ENCODE measurements around the gene PPP1R1C.

Gene PPP1R1C

DNA sequence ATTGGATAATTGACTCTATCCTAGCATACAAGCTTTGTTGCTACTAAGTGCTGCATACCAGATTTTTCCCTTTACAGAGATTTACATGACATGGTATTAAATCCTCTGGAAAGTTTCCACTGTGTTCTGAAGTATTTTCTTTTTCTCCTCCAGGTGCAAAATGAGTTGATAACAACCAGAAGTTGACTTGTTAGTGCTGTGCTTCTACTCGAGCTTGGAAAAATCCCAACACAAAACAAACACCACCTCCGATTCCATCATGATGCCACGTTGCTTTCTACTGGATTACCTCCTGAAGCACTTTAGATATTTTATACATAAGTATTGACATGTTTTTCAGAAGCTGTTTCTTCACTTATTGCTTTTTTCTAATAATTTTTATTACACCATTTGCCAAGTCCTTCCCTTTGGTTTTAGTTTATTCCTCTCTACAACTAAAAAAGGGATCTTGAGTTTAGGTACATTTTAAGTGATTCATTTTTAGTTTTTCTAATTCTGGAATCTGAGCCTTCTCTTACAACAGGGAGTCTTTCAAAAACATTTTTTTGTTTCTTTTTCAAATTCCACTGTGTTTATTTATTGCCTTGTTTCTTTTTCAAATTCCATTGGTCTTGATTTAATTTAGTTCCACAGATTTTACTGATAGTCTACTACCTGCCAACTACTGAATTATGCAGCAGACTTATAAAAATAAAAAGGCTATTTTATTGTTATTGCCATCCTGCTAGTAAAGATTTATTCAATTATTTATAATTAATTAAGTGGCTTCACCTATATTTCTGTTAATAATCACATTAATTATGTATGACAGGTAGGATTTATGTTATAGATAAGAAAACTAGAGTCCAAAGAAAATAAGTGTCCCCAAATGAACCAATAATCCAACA, 143.4 kb downstream of the PPP1R1C start:
- no peak for ATAC-seq (replicated peaks; ENCODE audit: extremely low read depth, poor library complexity, severe bottlenecking)
- Mint-ChIP-seq H3K36me3 (ENCODE audit: insufficient read depth) (no peaks in the 10 kb centered on the region), H3K4me3 (no peak overlapping the region), H3K9me3 (no peaks in the 10 kb centered on the region), H3K4me1 (no peaks in the 10 kb centered on the region), H3K27me3 (no peaks in the 10 kb centered on the region), H3K27ac (ENCODE audit: low read depth) (no peak overlapping the region)
- DNase-seq (ENCODE audit: low spot score in 2 of 2), result no peak

DNA sequence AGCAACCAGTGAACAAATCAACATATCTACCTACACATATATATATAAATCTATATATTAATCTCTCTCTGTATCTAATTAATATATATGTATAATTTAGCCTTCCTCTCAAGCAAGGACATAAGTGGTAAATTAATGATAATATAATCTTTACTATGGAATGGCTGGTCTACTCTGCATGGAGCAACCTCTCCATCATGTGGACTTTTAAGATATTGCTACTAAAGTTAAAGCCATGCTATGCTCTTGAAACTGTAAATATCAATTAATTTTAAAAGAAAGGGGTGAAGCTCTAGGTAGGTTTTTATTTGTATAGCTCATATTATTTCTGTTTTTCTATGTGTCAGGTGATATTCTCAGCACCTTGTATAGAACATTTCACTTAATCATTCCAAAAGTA, 147.0 kb downstream of the PPP1R1C start:
- no peak overlapping the region for H3K4me3 Mint-ChIP-seq
- no peaks in the 10 kb centered on the region for H3K4me1 Mint-ChIP-seq
- no peaks in the 10 kb centered on the region for H3K36me3 Mint-ChIP-seq (ENCODE audit: insufficient read depth)
- H3K27me3 Mint-ChIP-seq, result peaks cover 1% of the 10 kb centered on the region
- H3K9me3 Mint-ChIP-seq, result no peaks in the 10 kb centered on the region
- ATAC-seq (replicated peaks; ENCODE audit: extremely low read depth, poor library complexity, severe bottlenecking) (no peak), DNase-seq (ENCODE audit: low spot score in 2 of 2) (no peak)
- no peak overlapping the region for H3K27ac Mint-ChIP-seq (ENCODE audit: low read depth)

DNA sequence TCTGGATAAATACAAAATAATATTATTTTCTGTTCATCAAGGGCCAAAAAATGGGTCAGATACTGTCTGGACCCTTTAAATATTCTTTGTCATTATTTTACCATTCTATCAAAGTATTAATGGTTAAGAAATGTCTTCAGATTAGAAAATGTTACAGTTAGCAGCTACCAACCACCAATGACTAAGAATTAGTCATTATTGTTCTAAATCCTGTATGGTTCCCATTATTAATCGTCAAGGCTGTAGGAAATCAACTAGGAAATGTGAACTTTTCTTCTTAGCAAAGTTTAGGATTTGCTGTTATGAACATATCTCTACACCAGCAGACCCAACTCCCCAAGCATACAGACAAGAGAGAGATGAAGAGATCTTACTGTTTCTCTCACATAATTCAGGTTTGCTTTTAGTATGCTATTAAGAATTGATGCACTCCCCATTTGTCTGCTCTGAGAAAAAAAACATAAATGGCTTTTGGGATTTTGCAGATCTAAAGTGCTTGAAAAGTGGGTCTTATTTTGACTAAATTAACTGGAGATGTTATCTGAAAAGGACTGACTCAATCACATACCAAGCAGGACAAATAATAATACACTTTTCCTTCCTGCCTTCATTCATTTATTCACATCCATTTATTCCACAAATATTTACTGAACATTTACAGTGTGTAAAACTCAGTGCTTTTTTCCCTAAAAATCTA, 147.7 kb downstream of the PPP1R1C start:
- no peaks in the 10 kb centered on the region for H3K9me3 Mint-ChIP-seq
- H3K4me1 Mint-ChIP-seq, result no peaks in the 10 kb centered on the region
- no peak for ATAC-seq (replicated peaks; ENCODE audit: extremely low read depth, poor library complexity, severe bottlenecking)
- H3K27ac Mint-ChIP-seq (ENCODE audit: low read depth), result no peak overlapping the region
- no peaks in the 10 kb centered on the region for H3K36me3 Mint-ChIP-seq (ENCODE audit: insufficient read depth)
- peaks cover 8% of the 10 kb centered on the region for H3K27me3 Mint-ChIP-seq
- H3K4me3 Mint-ChIP-seq, result no peak overlapping the region
- no peak for DNase-seq (ENCODE audit: low spot score in 2 of 2)

DNA sequence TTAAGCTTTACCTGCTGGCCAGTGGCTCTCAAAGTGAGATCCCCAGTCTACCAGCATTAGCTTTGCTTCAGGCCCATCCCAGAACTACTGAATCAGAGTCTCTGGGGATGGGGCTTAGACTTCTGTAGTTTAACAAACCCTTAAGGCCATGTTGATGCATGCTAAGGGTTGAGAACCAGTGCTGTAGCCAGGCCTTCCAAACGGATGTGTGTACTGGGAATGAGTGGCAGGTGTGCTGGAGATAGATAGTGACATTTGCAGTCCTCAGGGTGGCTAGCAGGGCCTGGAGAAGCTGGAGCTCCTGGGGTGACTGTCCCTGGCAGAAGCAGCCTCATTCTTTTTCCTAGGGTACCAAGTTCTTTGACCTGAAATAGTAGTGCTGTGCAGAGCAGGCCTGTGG, 148.5 kb downstream of the PPP1R1C start:
- ATAC-seq (replicated peaks; ENCODE audit: extremely low read depth, poor library complexity, severe bottlenecking), result no peak
- H3K27ac Mint-ChIP-seq (ENCODE audit: low read depth), result no peak overlapping the region
- no peak for DNase-seq (ENCODE audit: low spot score in 2 of 2)
- H3K27me3 Mint-ChIP-seq, result peaks cover 13% of the 10 kb centered on the region
- H3K4me1 Mint-ChIP-seq, result no peaks in the 10 kb centered on the region
- H3K36me3 Mint-ChIP-seq (ENCODE audit: insufficient read depth), result no peaks in the 10 kb centered on the region
- no peak overlapping the region for H3K4me3 Mint-ChIP-seq
- H3K9me3 Mint-ChIP-seq, result no peaks in the 10 kb centered on the region

DNA sequence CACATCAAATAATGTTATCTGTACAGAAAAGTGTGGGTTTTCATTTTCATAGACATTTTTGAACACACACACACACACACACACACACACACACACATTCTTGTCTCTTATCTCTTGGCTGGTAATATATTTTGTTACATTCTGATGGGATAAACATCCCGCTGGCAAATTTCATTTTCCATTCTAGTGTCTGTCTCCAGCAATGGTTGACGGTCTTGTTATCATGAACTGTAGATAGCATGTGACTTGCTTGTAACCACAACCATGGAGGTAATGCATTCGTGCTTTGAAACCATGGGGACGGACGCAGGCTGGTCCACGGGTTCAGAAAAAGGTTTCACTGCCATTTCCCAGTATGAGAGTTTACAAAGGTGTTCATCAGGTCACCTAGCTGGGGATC, 156.4 kb downstream of the PPP1R1C start:
- no peaks in the 10 kb centered on the region for H3K4me1 Mint-ChIP-seq
- ATAC-seq (replicated peaks; ENCODE audit: extremely low read depth, poor library complexity, severe bottlenecking) (no peak), DNase-seq (ENCODE audit: low spot score in 2 of 2) (no peak)
- no peak overlapping the region for H3K27ac Mint-ChIP-seq (ENCODE audit: low read depth)
- H3K27me3 Mint-ChIP-seq, result peaks cover 24% of the 10 kb centered on the region
- H3K36me3 Mint-ChIP-seq (ENCODE audit: insufficient read depth), result no peaks in the 10 kb centered on the region
- no peak overlapping the region for H3K4me3 Mint-ChIP-seq
- H3K9me3 Mint-ChIP-seq, result no peaks in the 10 kb centered on the region

DNA sequence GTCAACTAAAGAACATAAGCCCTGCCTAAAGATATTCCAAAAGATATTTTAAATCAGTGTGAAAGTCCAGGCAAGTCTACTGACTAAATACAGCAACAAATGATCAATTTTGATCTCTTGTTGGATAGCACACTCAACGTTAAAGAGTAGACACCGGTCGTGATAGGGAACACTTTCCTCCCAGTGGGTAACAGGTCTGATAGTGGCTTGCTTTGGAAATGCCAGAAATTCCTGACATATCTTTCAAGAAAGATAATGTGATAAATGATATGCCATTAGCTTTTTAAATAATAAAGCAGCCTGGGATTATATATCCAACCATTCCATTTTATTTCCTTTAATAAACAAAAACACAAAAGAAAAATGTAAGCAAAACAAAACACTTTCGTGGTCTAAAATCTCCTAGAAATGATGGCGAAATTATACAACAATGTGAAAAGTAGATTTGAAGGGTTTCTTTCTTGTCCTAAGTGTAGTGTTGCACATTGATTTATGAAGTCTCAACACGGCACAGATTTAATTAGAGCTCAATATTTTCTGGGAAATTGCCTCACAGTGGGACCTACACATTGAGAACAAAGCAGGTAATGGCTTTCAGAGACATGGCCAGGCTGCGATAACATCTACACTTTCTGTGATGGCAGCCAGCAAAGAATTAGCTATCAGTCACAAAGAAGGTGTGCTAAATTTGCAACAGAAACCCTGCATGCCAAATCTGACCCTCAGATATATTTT, 158.6 kb downstream of the PPP1R1C start:
- H3K9me3 Mint-ChIP-seq, result no peaks in the 10 kb centered on the region
- H3K4me3 Mint-ChIP-seq, result no peak overlapping the region
- no peaks in the 10 kb centered on the region for H3K36me3 Mint-ChIP-seq (ENCODE audit: insufficient read depth)

DNA sequence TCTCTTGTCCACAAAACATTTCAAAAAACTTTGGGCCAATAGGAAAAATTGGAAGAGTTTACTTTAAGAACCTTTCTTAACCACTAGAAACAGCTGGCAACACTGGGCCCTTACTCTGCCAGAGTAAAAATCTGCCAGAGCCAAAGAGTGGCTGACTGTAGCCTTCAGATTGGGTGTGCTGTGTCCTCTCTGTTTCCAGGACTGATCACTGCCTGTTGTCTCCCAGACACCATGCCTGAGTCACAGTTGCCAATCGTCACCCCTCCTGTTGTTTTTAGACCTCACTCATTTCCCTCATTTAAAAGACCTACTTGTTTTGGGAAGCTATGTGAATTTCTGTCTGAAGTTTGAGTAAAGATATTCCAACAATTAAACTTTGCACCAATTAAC, 159.1 kb downstream of the PPP1R1C start:
- H3K27me3 Mint-ChIP-seq, result peaks cover 11% of the 10 kb centered on the region
- no peak overlapping the region for H3K4me3 Mint-ChIP-seq
- H3K27ac Mint-ChIP-seq (ENCODE audit: low read depth), result no peak overlapping the region
- H3K9me3 Mint-ChIP-seq, result no peaks in the 10 kb centered on the region
- DNase-seq (ENCODE audit: low spot score in 2 of 2), result no peak
- ATAC-seq (replicated peaks; ENCODE audit: extremely low read depth, poor library complexity, severe bottlenecking), result no peak
- no peaks in the 10 kb centered on the region for H3K36me3 Mint-ChIP-seq (ENCODE audit: insufficient read depth)
- H3K4me1 Mint-ChIP-seq, result no peaks in the 10 kb centered on the region

More for the DNA sequence above, 158.6 kb downstream of the PPP1R1C start:
- H3K4me1 Mint-ChIP-seq, result no peaks in the 10 kb centered on the region
- H3K27me3 Mint-ChIP-seq, result peaks cover 11% of the 10 kb centered on the region
- no peak overlapping the region for H3K27ac Mint-ChIP-seq (ENCODE audit: low read depth)
- ATAC-seq (replicated peaks; ENCODE audit: extremely low read depth, poor library complexity, severe bottlenecking) (no peak), DNase-seq (ENCODE audit: low spot score in 2 of 2) (no peak)

DNA sequence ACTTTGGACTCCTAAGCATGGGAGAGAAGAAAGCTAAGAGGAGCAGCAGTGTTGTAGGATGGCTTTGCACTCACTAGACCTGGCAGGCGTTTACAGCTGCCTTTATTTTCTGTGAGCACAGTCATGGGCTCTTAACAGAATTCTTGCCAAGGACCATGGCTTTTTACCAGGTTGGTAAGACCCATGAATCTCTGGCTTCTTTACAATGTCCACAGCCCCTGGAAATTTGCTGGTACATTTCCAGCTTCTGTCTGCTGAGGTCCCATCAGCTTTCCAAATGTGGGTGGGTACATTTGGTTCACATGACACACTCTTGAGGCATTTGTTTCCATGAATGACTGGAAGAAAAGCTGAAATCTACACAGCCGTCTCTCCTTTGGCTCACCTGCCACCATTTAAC, 162.7 kb downstream of the PPP1R1C start:
- no peaks in the 10 kb centered on the region for H3K4me1 Mint-ChIP-seq
- no peaks in the 10 kb centered on the region for H3K9me3 Mint-ChIP-seq
- no peaks in the 10 kb centered on the region for H3K27me3 Mint-ChIP-seq
- DNase-seq (ENCODE audit: low spot score in 2 of 2), result no peak
- H3K36me3 Mint-ChIP-seq (ENCODE audit: insufficient read depth), result no peaks in the 10 kb centered on the region
- ATAC-seq (replicated peaks; ENCODE audit: extremely low read depth, poor library complexity, severe bottlenecking), result no peak
- no peak overlapping the region for H3K4me3 Mint-ChIP-seq
- H3K27ac Mint-ChIP-seq (ENCODE audit: low read depth), result no peak overlapping the region

DNA sequence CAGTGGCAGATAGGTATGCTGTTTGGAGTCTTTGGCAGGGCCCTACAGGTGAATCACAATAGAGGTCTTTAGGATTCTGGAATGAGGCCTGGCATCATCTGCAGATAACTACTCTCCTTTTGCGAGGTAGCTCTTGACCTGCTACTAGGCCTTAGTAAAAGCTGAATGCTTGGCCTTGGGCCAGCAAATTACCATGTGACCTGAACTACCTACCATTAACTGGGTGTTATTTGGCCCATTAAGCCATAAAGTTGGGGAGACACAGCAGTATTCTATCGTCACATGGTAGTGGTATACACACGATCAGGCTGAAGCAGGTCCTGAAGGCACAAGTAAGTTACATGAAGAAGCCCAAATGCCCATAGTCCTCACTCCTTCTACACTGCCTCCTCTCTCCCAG, 178.2 kb downstream of the PPP1R1C start:
- no peak overlapping the region for H3K27ac Mint-ChIP-seq (ENCODE audit: low read depth)
- H3K4me3 Mint-ChIP-seq, result no peak overlapping the region
- no peaks in the 10 kb centered on the region for H3K4me1 Mint-ChIP-seq
- ATAC-seq (replicated peaks; ENCODE audit: extremely low read depth, poor library complexity, severe bottlenecking) (no peak), DNase-seq (ENCODE audit: low spot score in 2 of 2) (no peak)
- peaks cover 16% of the 10 kb centered on the region for H3K27me3 Mint-ChIP-seq
- no peaks in the 10 kb centered on the region for H3K9me3 Mint-ChIP-seq
- H3K36me3 Mint-ChIP-seq (ENCODE audit: insufficient read depth), result no peaks in the 10 kb centered on the region

DNA sequence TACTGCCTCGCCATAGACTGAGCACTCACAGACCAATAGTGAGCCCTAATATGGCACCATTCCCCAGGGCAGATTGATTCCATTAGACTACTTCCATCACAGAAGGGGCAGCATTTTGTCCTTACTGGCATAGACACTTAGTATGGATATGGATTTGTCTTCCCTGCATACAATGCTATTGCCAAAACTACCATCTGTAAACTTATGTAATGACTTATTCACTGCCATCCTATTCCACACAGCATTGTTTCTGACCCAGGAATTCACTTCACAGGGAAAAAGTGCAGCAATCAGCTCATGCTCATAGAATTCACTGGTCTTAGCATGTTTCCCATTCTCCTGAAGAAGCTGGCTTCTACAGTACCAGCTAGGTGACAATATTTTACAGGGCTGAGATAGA, 179.0 kb downstream of the PPP1R1C start:
- Mint-ChIP-seq H3K9me3 (no peaks in the 10 kb centered on the region), H3K36me3 (ENCODE audit: insufficient read depth) (no peaks in the 10 kb centered on the region), H3K27ac (ENCODE audit: low read depth) (no peak overlapping the region), H3K4me1 (no peaks in the 10 kb centered on the region), H3K27me3 (peaks cover 16% of the 10 kb centered on the region), H3K4me3 (no peak overlapping the region)
- DNase-seq (ENCODE audit: low spot score in 2 of 2) (no peak), ATAC-seq (replicated peaks; ENCODE audit: extremely low read depth, poor library complexity, severe bottlenecking) (no peak)

DNA sequence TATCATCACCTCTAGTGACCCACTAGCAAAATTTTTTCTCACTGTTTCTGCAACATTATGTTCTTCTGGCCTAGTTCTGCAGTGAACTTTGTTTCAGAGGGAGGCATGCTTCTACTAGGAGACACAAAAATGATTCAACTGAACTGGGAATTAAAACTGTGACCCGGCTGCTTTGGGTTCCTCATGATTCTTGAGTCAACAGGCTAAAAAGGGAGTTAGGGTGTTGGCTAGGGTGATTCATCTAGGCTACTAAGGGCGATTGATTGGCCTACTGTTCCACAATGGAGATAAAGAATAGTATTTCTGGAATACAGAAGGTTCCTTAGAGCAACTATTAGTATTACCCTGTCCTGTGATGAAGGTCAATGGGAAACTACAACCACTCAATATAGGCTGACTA, 179.5 kb downstream of the PPP1R1C start:
- Mint-ChIP-seq H3K9me3 (no peaks in the 10 kb centered on the region), H3K27ac (ENCODE audit: low read depth) (no peak overlapping the region), H3K4me3 (no peak overlapping the region), H3K27me3 (peaks cover 16% of the 10 kb centered on the region), H3K4me1 (no peaks in the 10 kb centered on the region), H3K36me3 (ENCODE audit: insufficient read depth) (no peaks in the 10 kb centered on the region)
- no peak for ATAC-seq (replicated peaks; ENCODE audit: extremely low read depth, poor library complexity, severe bottlenecking)
- no peak for DNase-seq (ENCODE audit: low spot score in 2 of 2)

DNA sequence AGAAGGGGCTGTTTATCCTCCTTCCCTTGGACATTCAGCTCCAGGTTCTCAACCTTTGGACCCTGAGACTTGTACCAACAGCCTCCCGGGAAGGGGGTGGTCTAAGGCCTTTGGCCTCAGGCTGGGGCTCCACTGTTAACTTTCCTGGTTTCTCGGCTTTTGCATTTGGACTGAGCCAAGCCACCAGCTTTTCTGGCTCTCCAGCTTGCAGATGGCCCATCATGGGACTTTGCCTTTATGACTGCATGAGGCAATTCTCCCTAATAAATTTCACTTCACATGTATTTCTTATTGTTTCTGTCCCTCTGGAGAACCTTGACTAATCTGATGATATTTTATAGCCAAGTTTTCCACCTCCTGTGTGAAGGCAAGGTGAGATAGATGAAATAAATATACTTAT, 180.8 kb downstream of the PPP1R1C start:
- DNase-seq (ENCODE audit: low spot score in 2 of 2), result no peak
- Mint-ChIP-seq H3K27me3 (peaks cover 16% of the 10 kb centered on the region), H3K9me3 (no peaks in the 10 kb centered on the region), H3K4me3 (no peak overlapping the region), H3K4me1 (no peaks in the 10 kb centered on the region), H3K36me3 (ENCODE audit: insufficient read depth) (no peaks in the 10 kb centered on the region), H3K27ac (ENCODE audit: low read depth) (no peak overlapping the region)
- no peak for ATAC-seq (replicated peaks; ENCODE audit: extremely low read depth, poor library complexity, severe bottlenecking)
